Measurements from ENCODE around the gene GFAP.
"Not testable (repeated sequence)": the region's sequence is repeated elsewhere in the genome, so short reads cannot be mapped to it uniquely, and the experiment has no call there.

The GFAP gene

DNA sequence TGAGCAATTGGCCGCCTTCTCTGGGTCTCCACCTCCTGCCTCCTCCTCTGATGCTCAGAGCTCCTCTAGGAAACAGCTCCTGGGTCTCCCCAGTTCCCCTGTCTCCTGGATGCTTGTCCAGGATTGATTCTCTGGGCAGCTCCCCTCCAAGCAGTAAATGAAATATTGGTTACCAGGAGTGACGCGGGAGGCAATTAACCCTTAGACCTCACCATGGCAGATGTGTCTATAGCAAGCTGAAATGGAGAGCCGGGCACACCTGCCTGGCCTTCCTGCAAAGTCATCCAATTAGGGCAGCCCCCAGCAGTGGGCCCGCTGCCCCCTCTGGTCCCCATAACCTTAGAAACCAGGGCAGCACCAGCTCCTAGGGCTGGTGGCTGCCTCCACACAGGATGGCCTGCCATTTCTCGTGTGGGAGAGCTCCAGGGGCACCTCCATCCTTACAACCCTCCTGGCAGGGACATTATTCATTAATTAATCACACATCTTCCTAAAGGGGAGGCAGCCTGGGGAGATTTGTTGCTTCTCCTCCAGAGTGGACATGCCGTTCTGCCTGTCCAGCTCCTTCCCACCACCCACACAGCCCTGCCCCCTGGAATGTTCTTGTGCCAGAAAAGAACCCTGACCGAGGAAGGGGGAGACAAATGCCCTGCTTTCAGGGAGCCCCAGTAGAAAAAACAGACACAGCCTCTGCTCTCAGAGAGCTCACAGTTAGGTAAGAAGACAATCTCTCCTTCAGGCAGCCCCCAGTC is 40.5 kb upstream of the GFAP start:
- H3K4me3 ChIP-seq (ENCODE audit: low read depth, low read length) = no peak overlapping the region
- peaks cover 40% of the 10 kb centered on the region for H3K4me1 ChIP-seq
- no peaks in the 10 kb centered on the region for H3K36me3 ChIP-seq
- DNase-seq = no peak
- no peaks in the 10 kb centered on the region for H3K27me3 ChIP-seq
- TF ChIP-seq, protein P1, sequence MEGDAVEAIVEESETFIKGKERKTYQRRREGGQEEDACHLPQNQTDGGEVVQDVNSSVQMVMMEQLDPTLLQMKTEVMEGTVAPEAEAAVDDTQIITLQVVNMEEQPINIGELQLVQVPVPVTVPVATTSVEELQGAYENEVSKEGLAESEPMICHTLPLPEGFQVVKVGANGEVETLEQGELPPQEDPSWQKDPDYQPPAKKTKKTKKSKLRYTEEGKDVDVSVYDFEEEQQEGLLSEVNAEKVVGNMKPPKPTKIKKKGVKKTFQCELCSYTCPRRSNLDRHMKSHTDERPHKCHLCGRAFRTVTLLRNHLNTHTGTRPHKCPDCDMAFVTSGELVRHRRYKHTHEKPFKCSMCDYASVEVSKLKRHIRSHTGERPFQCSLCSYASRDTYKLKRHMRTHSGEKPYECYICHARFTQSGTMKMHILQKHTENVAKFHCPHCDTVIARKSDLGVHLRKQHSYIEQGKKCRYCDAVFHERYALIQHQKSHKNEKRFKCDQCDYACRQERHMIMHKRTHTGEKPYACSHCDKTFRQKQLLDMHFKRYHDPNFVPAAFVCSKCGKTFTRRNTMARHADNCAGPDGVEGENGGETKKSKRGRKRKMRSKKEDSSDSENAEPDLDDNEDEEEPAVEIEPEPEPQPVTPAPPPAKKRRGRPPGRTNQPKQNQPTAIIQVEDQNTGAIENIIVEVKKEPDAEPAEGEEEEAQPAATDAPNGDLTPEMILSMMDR (IDR thresholded peaks at IDR 0.05; ENCODE audit: low read depth, low read length) = no peak
- H3K9me3 ChIP-seq = no peaks in the 10 kb centered on the region

DNA sequence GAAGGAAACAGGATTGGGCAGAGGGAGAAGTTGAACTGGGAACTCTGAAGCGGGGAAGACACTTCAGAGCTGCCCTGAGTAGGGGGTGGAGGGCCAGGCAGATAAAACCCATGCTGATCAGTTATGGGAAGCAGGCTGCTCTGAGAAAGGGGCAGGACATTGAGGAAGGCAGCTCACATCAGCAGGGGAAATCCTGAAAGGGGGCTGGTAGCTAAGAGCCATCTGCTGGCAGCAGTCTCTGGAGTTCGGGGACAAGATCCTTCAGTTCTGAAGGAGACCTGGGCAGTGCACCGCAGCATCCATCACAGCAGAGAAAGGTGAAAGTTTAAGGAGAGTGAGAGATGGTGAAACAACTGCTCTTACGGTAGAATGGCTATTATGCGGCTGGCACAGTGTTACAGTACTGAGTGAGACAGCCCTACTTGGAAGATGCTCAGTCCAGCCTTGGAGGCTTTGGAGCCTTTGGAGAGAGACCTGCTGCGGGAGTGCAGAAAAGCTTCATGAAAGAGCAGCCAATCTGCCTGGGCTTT is 37.7 kb upstream of the GFAP start:
- no peaks in the 10 kb centered on the region for H3K27me3 ChIP-seq
- peaks cover 23% of the 10 kb centered on the region for H3K4me1 ChIP-seq
- H3K9me3 ChIP-seq = no peaks in the 10 kb centered on the region
- H3K36me3 ChIP-seq = no peaks in the 10 kb centered on the region
- TF ChIP-seq, protein P1 (IDR thresholded peaks at IDR 0.05; ENCODE audit: low read depth, low read length) = 0 out of 2 replicates have a peak, but pooled peaks have one; percentile 10
- H3K4me3 ChIP-seq (ENCODE audit: low read depth, low read length) = no peak overlapping the region
- DNase-seq = no peak

DNA sequence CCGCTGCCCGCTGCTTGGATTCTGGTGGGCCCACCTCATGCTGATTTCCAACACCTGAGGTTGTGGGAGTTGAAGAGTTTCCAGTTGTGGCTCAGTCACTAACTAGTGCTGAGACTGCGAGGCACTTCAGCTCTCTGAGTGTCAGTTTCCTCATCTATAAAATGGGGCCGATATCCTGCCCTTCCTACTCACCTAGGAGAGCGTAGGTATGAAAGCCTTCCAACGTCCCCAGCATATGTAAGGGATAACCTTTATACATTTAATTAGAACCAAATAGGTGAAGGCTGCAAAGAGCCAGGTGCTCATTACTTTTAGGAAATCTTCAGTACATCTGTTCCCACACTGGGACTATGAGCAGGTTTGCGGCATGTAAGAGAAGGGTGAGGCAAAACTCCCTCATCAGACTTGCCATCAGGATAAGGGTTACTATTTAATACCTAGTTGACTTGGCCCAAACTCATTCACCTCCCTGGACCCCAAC is 33.1 kb upstream of the GFAP start:
- no peaks in the 10 kb centered on the region for H3K9me3 ChIP-seq
- no peaks in the 10 kb centered on the region for H3K27me3 ChIP-seq
- DNase-seq = no peak
- peaks cover 22% of the 10 kb centered on the region for H3K36me3 ChIP-seq
- H3K4me3 ChIP-seq (ENCODE audit: low read depth, low read length) = peak overlapping the region; percentile 95
- TF ChIP-seq, protein P1 (IDR thresholded peaks at IDR 0.05; ENCODE audit: low read depth, low read length) = no peak
- H3K4me1 ChIP-seq = no peaks in the 10 kb centered on the region; the same call in 1 of the 2 replicates

DNA sequence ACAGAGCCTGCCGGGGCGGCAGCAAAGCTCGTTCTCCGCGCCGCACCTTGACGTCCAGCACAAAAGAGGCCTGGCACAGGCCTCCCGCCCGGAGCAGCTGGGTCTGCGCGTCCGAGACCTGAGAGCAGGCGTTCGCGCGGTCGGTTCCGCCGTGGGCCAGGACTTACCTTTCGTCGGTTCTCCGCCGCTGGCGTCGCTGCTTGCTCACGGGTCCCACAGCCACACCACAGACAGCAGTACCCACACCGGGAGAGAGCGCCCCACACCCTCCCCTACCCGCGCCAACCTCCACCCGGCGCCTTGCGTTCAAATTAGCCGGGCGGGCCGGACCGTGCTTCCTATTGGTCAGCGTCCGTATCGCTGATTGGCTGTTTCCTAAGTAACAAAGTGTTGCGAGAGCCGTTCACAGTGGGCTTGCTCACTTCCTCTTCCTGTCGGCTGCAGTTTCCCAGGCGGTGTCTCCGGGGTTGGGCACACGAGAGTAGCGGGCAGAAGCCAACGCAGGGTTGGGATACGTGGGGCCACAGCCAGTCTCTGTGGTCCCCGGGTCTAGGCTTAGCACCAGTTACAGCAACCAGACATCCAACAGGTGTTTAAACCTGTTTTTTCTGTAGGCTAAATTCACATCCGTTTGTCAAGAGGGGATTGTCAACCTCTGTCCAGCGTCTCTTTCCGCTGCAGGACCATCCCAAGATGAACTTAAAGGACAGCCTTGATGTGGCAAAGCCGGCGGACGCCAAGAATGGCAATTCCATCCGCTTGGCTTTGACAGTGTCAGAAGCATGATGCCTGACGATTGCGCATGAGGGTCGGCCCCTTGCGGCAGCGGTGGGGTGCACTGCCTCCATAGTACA is 32.4 kb upstream of the GFAP start, which contains the start of gene KIF18B:
TSS of gene KIF18B (minus strand) at position 313 of the 854 bp plus-strand sequence. CDS start 11,429 bp downstream, outside the sequence.
- no peaks in the 10 kb centered on the region for H3K27me3 ChIP-seq
- H3K9me3 ChIP-seq = no peaks in the 10 kb centered on the region
- peak; percentile 97 for DNase-seq
- TF ChIP-seq, protein P1 (IDR thresholded peaks at IDR 0.05; ENCODE audit: low read depth, low read length) = peak; percentile 18; the same call in 1 of the 2 replicates
- H3K4me1 ChIP-seq = no peaks in the 10 kb centered on the region; the same call in 1 of the 2 replicates
- H3K4me3 ChIP-seq (ENCODE audit: low read depth, low read length) = peak within 1 kb of the TSS; percentile 95
- peaks cover 26% of the 10 kb centered on the region for H3K36me3 ChIP-seq

DNA sequence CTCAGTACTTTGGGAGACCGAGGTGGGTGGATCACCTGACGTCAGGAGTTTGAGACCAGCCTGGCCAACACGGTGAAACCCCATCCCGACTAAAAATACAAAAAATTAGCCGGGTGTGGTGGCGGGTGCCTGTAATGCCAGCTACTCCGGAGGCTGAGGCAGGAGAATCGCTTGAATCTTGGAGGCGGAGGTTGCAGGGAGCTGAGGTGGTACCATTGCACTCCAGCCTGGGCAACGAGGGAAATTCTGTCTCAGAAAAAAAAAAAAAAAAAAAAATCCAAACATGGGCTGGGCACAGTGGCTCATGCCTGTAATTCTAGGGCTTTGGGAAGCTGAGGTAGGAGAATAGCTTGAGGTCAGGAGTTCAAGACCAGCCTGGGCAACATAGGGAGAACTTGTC is 30.4 kb upstream of the GFAP start:
- H3K4me3 ChIP-seq (ENCODE audit: low read depth, low read length) = peak overlapping the region; percentile 95
- not testable (repeated sequence) for H3K9me3 ChIP-seq, H3K4me1 ChIP-seq, H3K27me3 ChIP-seq, DNase-seq
- peaks cover 44% of the 10 kb centered on the region for H3K36me3 ChIP-seq

DNA sequence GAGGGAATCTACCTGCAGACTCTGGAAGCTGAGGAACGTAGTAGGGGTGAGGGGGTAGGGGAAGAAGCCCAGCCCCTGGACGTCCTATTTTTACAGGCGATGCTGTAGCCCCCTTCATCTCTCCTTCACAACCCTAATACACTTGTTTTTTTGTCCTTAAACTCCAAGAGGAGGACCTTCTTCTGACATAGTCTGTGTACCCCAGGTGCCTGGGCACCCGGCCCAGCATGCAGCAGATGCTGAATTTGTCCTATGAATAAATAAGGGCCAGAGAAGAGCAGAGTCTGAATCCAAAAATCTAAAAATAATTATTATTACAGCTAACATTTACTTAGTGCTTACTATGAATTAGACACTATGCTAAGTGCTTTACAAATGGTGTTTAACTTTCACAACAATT is 27.2 kb upstream of the GFAP start:
- H3K9me3 ChIP-seq = no peaks in the 10 kb centered on the region
- TF ChIP-seq, protein P1 (IDR thresholded peaks at IDR 0.05; ENCODE audit: low read depth, low read length) = no peak
- peaks cover 5% of the 10 kb centered on the region for H3K4me1 ChIP-seq
- H3K36me3 ChIP-seq = peaks cover 74% of the 10 kb centered on the region
- H3K4me3 ChIP-seq (ENCODE audit: low read depth, low read length) = no peak overlapping the region
- no peak for DNase-seq
- no peaks in the 10 kb centered on the region for H3K27me3 ChIP-seq
